Astrocyte (in vitro differentiated cells and primary cell): ENCODE data around the gene PCDHGC4.

Source experiments
- EZH2 ChIP-seq: IDR thresholded peaks from 2 replicates; pipeline ENCODE4 v1.6.1; 2012; ENCODE audit warnings: mild to moderate bottlenecking, low read length, inconsistent platforms; ENCODE audit not compliant: insufficient read depth
- TF ChIP-seq, protein P1 (sequence below): IDR thresholded peaks from 2 replicates; pipeline ENCODE4 v1.5.1; 2011; ENCODE audit warnings: low read depth, mild to moderate bottlenecking, inconsistent platforms, low read length, moderate library complexity; ENCODE audit not compliant: insufficient read depth

DNA sequence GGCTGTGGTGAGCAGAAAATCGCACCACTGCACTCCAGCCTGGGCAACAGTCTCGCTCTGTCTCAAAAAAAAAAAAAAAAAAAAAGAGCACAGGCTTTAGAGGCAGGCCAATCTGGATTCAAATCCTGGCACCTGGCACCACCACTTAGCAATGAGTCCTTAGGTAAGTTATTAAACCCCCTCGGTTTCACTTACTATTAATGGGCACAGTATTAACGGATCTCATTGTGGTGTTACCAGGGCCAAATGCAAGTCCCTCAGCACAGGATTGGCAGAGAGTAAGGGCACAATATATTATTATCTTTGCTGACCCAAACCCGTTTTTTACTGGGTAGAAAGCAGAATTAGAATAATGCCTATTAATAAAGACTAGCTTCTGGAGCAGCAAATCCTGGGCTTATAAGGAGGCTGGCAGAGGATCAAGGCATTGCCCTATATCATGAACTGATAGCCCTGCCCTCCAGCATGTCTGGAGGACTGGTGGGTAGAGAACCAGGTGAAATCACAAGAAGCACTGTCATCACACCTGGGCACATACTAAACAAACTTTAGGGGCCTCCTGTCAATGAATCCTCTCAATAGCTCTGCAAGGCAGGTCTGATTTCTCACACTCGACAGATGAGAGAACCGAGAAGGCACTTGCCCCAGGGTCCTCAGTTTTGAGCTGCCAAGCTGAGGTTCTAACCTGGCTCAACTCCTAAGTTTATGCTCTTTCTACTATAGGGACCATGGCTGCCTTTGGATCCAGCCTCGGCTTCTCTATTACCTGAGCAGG lies 21.7 kb downstream of the PCDHGC4 start:
- TF ChIP-seq, protein P1, sequence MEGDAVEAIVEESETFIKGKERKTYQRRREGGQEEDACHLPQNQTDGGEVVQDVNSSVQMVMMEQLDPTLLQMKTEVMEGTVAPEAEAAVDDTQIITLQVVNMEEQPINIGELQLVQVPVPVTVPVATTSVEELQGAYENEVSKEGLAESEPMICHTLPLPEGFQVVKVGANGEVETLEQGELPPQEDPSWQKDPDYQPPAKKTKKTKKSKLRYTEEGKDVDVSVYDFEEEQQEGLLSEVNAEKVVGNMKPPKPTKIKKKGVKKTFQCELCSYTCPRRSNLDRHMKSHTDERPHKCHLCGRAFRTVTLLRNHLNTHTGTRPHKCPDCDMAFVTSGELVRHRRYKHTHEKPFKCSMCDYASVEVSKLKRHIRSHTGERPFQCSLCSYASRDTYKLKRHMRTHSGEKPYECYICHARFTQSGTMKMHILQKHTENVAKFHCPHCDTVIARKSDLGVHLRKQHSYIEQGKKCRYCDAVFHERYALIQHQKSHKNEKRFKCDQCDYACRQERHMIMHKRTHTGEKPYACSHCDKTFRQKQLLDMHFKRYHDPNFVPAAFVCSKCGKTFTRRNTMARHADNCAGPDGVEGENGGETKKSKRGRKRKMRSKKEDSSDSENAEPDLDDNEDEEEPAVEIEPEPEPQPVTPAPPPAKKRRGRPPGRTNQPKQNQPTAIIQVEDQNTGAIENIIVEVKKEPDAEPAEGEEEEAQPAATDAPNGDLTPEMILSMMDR, result no peak
- no peak for TF ChIP-seq EZH2
